Effector CD8-positive, alpha-beta T cell (primary cell): ENCODE data around the gene CA10.

Experiments used
- DNase-seq: peaks from one replicate; lab custom pipeline; 2025; lab: John Stamatoyannopoulos, UW

The CA10 gene

DNA sequence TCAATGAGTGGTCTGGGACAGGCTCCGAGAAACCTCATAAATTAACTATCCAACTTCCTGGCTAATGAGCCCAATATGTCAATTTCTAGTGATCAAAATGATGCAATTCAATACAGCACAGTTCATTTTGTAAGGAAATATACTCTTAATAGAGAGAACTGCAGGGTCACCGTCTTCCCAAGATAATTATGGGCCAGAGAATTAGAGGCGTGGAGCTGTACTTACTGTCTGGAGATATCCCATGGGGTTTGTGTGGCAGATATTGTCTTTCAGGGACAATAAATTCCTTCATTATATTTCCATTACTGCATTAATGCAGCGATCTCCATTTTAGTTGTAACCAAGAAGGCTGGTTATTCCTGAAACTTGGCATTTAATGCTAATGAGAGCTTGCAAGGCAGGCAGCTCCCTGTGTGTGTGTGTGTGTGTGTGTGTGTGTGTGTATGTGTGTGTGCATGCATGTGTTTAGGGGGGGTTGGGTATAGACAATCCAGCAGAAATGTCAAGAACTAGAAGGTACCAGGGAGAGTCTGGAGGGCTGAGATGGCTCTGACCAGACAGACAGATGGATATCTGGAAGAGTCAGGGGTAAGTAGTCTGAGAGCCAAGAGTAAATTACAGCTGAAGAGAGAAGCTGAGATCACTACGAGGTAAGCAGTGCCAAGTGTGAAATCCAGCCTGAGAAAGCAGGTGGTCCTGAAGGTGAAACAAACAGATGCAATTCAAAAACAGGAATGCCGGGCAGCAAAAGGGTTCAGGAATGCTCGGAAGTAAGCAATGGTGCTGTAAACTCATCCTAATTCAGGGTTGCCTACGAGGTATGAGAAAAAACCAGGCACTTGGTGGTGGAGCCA is 393.0 kb downstream of the CA10 start:
- no peak for DNase-seq

DNA sequence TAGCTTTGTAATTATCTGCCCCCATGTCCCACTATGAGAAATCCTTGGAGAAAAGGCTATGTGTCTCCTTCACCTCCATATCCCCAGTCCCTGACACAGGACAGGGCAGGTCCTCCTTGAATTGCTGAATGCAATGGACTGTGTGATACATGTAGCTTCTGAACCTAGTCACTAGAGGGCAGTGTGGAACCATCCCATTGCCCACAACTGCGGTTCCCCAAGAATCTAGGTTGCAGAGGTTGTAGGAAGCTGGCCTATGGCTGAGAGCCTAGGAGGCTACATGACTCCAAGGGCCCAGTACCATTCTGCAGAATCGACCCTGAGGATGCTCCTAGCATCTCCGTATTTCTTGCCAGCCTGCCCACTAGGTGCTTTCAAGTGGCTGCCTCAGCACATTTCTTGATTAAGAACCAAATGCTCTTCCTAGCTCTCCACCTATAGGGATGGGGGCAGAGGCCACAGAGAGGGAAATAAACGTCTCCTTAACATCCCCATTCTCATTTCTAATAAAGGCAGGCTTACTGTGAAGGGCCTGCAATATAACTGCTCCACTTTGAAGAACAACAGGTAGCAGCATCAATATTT is 394.0 kb downstream of the CA10 start:
- no peak for DNase-seq

DNA sequence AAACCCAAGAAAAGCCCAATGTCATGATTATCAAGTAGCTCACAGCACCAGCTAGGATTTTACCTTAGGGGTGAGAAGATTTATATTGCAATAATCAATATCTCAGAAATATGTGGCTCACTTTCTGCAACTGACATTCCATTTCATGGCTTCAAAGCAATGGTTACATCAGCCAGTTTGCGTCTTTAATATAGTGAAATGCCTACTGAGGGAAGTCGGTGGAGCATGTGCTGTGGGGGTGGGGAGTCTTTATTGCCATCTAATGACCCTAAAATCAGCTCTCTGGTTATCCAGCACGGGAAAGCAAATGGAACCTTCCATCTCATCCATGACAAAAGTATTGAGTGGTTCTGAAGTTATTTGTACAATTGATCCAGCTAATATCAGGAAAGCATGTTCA is 395.5 kb downstream of the CA10 start:
- no peak for DNase-seq

DNA sequence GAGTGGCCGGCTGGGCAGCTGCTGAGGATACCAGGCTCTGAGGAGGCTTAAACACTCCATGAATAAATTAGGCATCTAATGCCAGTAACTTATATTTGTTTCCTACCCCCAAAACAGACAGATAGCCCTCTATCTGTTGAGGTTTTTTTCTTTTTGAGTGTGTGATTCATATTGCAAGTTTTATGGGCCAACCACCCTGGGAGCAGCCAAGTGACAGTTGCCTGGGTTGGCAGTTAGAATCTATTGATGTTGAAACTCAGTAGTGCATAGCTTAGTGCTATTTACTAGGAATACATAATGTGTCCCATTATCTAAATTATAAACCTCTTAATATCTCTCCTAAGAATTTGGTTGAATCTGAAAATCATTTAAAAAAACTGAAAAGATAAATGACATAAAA is 397.4 kb downstream of the CA10 start:
- no peak for DNase-seq

DNA sequence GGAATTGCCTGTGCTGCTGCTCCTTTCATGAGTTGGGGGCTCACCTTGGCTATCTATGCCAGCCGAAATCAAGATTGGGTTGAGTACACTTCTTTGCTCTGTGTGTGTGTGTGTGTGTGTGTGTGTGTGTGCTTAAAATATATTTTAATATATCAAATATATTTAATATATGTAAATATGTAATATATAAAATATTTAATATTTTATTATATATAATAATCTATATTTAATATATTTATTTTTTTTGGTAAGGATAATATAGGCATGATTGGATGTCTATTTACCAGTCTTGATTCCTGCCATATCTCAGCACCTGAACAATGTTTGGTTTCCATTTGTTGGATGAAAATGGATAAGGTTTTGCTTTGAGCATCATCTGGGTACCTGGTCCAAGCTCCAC is 399.3 kb downstream of the CA10 start:
- DNase-seq: no peak

DNA sequence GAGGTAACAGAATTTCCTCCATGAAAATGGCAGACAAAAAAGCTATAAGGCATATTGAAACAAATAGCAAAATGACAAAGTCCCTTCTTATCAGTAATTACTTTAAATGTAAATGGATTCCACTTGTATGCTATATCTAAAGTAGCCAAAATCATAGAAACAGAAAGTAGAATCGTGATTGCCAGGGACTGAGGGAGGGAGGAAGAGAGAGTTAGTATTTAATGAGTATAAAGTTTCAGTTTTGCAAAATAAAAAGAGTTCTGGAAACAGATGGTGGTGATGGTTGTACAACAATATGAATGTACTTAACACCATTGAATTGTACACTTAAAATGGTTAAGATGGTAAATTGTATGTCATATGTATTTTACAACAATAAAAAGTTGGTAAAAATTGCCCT is 407.4 kb downstream of the CA10 start:
- no peak for DNase-seq

DNA sequence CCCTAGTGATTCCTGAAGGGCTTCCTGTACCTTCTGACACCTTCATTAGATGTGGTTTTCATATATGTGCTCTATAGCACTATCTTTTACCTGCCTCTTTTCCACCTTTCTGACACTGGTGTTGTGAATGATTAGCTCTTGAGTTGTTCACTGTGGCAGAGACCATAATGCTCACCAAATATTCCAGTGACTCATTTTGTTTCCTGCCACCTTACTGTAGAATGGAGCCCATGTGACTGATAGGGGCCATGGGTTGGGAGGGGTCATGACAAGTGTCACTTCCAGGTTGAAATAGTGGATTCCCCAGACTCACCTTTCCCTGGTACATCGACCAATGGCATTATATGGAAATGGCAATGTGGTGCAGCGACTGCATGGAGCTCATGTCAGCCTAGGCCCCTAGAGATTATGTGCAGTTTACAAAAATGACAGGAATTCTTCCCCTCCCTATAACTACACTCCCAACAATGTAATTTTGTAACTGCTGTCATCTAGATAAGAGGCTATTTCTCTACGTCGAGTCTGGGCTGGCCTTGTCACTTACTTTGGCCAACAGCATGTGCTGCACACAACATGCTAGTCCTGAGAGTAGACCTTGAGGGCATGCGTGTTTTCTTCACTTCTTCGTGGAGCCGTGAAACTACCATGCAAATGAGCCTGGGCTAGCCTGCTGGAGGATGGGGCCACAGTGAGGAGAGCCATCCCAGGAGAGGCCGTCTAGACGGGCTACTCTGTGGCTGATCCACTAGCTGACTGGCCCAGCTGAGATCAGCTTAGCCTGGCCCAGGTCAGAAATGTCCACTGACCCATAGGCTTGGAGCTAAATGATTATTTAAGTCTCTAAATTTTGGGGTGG is 409.5 kb downstream of the CA10 start:
- DNase-seq: no peak

DNA sequence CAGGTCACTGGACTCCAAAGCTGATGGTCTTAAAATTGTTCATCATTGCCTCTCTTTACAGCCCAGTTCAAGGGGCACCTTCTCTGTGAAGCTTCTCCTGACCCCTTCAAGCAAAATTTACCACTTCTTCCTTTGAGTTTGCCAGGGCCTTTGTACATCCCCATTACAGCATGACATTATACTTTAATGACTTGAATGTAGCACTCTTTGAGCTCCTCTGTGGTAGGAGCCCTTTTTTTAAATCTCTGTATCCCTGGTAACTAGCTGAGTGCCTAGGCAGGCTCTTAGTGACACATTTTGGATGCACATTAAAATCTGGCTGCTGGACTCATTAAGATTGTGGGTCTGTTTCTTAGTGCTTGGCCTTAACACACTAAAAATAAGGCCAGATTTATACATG is 412.1 kb downstream of the CA10 start:
- no peak for DNase-seq

DNA sequence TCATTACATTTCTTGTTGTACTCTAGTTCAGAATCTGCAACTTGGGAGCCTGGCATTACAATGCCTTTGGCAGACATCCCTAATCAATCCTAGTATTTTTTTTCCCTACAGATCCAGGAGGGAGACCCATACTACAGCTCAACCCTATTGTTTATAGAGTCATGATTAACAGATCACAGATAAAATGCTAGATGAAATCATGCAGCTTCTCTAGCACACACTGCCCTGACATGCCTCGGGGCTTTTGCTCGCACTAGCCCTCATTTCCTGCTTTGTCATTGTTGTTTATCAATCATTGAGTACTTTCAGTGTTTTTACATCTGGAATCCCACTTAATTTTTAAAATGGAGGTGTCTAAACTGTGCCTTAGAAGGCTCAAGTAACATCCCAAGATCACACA is 412.5 kb downstream of the CA10 start:
- no peak for DNase-seq

DNA sequence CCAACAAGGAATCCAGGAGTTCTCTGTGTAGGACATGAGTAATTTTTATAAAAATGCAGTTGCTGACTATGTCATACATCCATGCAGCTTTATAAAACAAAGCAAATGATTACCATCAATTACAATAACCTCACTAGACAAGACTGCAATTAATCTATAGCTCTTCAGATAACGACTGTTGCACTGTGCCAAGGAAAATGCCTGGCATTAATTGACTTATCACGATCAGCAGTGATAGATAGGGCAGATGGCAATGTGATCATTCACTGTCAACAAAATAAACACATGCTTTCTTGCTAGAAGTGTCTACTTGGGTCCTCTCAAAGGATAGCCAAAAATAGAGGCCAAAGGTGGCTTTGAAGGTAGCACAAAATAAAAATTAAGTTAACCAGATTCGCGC is 415.0 kb downstream of the CA10 start:
- DNase-seq: no peak

DNA sequence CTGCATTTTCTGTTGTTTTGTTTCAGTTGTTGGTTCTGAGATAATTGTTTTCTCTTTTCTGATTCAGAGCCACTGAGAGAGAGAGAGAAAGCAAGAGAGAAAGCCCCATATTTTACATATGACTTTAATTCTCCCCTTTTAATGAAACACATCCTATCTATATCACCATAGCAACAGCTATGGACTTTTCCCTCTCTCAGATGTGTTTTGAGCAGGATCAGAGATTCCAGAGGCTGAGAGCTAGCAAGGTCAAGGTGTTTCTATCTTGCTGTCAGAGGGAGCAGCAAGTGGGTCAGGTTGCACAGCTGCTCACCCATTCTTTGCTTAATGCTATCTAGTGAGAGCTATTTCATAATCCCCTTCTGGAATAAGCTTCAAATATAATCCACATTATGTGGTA is 415.9 kb downstream of the CA10 start:
- no peak for DNase-seq

DNA sequence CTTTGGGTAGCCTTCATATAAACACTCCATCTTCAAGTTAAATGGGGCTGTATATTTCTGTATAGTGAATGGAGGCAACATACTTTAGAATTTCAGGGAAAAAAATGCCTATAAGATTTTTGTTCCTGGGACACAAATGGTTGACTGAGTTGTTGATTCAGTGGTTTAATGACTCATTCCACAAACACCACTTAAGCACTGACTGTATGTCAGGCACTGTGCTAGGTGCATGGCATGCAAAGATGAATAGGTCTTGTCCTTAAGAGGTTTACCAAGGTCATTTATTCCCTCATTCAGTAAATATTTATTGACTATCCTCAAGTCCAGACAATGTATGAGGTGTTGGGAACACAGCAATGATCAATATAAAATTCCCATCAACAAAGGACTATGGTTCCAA is 417.1 kb downstream of the CA10 start:
- no peak for DNase-seq

DNA sequence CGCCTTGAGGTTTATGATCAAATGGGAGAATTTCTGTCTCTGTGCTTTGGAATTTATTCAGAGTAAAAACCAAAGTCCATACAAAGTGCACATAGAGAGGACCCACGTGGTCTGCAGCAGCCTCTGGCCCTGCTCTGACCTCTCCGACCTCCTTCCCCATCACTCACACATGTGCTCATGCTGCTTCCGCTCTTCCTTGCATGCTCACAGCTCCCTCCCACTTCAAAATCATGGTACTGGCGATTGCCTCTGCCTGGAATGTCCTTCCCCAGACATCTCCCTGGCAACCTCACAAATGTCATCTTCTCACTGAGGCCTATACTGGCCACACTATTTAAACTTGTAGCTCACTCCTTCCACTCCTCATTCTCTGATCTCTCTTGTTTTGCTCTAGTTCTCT is 418.0 kb downstream of the CA10 start:
- DNase-seq: no peak

DNA sequence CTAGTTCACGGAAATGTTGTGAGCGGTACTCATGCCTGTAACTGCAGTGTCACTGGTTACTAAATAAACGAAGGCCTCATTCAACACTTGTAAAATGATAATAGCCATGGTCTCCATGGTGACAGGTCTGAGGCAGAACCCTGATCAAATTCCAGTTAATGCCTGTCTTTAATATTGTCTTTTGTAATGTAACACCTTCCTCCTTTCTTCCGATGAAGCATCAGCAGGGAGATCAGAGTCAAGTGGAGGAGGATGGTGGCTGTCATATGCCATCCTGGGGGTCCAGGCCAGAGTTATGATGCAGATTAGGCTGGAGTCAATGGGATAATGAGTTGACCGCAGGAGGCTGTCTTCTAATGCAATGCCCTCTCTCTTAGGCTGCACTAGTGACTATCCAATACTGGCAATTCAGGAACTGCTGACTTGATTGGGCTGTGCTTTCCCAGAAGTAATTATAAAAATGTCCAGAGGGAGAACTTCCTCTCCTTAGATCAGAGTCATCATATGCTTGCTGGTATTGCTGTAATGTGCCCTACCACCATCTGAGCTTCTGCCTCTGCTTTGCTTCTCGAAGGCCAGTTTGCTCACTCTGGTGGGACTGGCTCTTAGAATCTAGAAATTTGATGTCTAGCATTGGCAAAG is 419.1 kb downstream of the CA10 start:
- no peak for DNase-seq

DNA sequence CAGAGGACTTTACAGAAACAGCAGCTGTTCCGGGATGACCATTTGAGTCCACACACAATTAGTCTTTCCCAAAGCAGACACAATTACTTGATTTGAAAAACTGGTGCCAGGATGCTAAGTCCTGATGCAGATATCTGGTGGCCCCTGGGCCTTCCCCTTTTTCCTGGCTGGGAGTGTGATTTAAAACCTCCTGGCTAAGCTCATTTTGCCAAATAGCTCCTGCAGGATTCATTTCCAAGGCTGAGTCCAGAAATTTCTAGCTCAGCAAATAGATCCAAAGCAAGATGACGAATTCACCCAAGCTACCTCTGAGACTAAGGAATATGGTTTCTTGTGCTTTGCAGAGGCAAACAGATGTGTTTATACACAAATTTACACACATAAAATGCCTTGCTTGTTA is 422.2 kb downstream of the CA10 start:
- no peak for DNase-seq

DNA sequence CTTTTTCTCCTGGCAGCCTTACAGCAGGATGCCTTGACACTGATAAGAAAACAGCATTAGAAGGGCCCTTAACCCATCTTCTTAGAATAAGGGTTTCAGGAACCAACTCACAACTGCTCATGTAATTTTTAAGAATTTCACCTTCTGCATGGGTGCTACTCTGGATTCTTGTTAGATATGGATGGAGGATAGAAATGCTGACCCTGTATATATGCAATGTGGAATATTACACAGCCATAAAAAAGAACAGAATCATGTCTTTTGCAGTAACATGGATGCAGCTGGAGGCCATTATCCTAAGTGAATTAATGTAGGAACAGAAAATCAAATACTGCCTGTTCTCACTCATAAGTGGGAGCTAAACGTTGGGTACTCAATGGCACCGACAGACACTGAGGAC is 423.5 kb downstream of the CA10 start:
- no peak for DNase-seq

DNA sequence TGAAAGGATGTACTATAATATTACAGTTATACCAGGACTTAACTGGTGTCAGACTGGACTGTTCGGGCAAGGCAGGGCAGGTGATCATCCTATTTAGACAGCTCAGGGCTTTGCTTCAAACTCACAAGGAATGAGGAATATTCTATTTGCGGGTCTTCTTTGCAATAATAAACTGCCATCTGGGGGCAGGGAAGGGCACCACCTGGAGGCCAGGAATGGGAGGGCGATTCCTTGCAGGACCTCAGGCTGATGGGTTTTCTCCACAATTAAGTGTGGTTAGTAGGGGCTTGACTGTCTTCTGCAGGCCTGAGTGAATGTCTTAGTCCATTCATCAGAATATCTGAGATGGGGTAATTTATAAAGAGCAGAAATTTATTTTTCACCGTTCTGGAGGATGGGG is 424.1 kb downstream of the CA10 start:
- no peak for DNase-seq

DNA sequence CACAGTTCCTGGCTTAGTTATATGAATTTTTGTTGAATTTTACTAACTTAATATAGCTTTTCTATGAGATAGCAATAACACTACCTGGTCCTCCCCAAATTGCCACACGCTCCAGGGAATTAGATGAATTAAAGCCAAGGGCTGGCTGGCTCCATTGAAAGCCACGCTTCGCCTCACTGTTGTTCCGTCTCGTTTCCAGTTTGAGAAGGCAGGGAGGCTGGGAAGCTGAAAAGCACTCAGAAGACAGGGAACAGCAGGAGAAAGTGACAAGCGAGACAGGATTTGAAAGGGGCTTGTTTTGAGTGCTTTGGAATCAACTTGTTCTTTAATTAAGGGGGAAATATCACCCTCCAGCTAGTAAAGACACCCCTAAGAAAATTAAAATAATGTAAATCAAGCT is 425.3 kb downstream of the CA10 start:
- no peak for DNase-seq

DNA sequence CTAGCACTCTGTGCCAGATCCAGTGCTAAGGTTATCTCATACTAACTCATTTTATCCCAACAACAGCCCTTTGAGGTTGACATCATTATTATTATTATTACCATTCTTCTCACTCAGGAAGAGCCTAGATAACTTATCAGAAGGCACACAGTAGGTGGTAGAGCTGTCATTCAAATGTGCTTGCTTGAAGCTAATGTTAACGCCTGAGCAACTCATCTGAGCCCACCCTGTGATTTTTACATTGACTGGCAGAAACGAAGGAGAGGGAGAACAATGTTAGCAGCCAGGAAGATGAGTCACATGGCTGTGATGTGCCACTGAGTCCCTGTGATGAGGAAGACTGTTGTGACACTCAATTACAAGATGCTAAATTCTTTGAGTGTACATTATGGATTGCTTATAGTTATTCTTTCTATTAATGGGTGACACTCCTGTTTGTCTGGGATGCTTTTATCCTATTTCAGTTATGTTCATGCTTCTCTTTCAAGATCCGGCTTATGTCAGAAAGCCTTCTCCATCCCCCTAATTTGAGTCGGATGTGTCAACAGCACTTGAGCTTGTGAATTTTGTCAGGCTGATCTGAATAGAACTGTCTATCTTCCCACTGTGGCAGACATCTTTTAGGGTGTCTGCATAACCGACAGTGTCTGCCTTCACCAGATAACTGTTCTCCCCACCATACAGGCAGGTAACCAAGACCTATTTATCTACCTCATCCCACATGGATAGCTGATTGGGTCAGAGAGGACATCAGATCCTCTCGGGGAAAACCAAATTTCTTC is 426.4 kb downstream of the CA10 start:
- DNase-seq: no peak

DNA sequence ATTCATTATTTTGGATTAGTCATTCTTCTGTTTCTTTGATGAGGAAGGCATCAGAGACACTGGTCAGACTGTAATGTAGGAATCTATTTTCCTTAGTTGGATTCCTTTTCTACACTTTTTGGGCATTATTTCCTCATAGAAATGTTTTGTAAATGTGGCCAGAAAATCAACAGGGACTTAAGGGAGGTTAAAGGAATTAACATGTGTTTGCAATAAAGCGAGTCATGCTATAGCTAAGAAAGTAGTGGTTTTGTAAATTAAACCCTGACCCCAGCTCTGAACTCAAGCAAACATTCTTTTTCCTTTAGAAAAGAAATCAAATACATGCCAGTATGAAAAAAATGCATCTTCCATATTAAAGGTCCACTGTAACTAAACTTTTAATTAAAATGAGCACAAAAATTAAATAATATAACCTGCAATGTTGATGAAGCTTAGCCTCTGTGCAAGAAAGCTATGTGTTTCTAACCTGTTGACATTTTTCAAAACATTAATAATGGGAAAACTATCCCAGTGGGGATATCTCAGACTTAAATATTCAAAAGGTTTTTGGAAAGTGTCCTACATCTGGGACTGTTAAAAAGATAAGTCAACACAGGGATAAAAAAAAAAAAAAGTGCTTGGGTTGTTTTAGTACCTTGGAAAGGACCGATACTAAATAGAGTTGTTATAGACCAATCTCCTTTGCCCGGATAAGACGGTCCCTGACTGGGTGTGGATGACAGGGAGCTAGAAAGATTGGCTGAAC is 428.0 kb downstream of the CA10 start:
- no peak for DNase-seq

DNA sequence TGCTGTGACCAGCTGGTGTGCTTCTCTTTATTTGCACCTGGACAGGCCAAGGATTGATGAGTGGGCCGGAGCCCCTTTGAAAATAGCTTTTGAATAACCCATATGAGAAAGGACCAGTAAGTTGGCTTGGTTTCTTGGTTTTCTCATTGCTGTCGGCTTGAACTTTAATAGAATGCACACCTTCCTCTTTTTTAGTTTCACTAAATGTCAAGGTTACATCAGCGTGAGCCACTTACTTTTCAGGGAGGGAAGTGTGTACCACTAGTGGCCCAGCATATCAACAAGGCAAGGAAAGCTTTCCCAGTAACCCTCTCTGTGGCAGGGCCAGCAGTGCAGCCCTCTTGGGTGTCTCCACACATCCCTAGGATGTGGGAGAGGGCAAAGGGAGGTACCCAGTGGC is 433.3 kb downstream of the CA10 start:
- DNase-seq: no peak
